ENCODE data around the gene LAMA2. TPM values are rescaled to one million over a fixed set of nuclear protein-coding genes. Genes with fewer than 3 reads are reported as not detected.
A peak's percentile ranks its signal among the peaks of the same experiment; 100 is the strongest.

The LAMA2 gene
- total and polyA plus RNA-seq, 2 experiments from 2014 or later: 0.91 to 6.4 TPM

DNA sequence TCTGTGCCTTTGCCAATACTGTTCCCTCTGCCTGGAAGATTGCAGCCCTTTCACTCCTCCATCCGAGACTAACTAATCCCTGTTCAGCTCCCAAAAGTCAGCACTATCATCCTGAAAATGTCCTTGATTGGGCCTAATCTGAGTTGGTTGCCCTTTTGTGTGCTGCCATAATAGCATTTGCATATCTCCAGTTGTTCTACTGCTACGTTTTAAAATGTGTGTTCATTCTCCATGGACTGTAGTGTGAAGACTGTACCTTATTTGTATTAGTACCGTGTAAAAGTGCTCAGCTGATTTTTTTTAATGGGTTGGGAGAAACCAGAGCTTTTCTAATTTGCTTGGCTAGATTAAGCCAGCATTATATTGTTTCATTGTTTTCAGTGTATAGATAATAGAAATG is 401.3 kb downstream of the LAMA2 start:
- H3K4me1 Mint-ChIP-seq: peaks cover 17% of the 10 kb centered on the region
- Histone ChIP-seq H3F3A (replicated peaks; ENCODE audit: low read depth) (no peaks in the 10 kb centered on the region), H3K79me2 (replicated peaks; ENCODE audit: insufficient read depth) (no peaks in the 10 kb centered on the region), H3K36me3 (ENCODE audit: insufficient read depth) (no peaks in the 10 kb centered on the region), H3K27me3 (ENCODE audit: insufficient read depth) (no peaks in the 10 kb centered on the region), H4K20me1 (replicated peaks; ENCODE audit: insufficient read depth) (no peaks in the 10 kb centered on the region), H3K9me2 (ENCODE audit: insufficient read depth) (no peaks in the 10 kb centered on the region; the same call in 1 of the 2 replicates), H3K27ac (ENCODE audit: low read depth) (no peak overlapping the region), H2AFZ (peak overlapping the region; percentile 44; the same call in 1 of the 2 replicates), H3K4me1 (ENCODE audit: insufficient read depth) (peaks cover 23% of the 10 kb centered on the region), H3K4me2 (peak overlapping the region; percentile 52), H3K4me3 (no peak overlapping the region)
- peak overlapping the region; percentile 32; the same call in 1 of the 2 replicates for H3K27ac Mint-ChIP-seq
- TF ChIP-seq EZH2 (IDR thresholded peaks at IDR 0.05; ENCODE audit: low read depth, unreplicated experiment) (no peak), POLR2AphosphoS5 (IDR thresholded peaks at IDR 0.05; ENCODE audit: low read depth) (no peak), EZH2phosphoT487 (IDR thresholded peaks at IDR 0.05; ENCODE audit: unreplicated experiment) (no peak), NANOG (IDR thresholded peaks at IDR 0.05; ENCODE audit: borderline replicate concordance) (no peak), CREB1 (CRISPR knock-in tag; IDR thresholded peaks at IDR 0.05; ENCODE audit: low read depth) (no peak), JUNB (IDR thresholded peaks at IDR 0.05; ENCODE audit: unreplicated experiment) (no peak), ZNF331 (CRISPR knock-in tag; IDR thresholded peaks at IDR 0.05; ENCODE audit: low read depth) (no peak), ZNF114 (CRISPR knock-in tag; IDR thresholded peaks at IDR 0.05) (no peak), STAT1 (IDR thresholded peaks at IDR 0.05; ENCODE audit: unreplicated experiment) (no peak)
- TF ChIP-seq, protein P1, sequence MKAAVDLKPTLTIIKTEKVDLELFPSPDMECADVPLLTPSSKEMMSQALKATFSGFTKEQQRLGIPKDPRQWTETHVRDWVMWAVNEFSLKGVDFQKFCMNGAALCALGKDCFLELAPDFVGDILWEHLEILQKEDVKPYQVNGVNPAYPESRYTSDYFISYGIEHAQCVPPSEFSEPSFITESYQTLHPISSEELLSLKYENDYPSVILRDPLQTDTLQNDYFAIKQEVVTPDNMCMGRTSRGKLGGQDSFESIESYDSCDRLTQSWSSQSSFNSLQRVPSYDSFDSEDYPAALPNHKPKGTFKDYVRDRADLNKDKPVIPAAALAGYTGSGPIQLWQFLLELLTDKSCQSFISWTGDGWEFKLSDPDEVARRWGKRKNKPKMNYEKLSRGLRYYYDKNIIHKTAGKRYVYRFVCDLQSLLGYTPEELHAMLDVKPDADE (IDR thresholded peaks at IDR 0.05): no peak
- TF ChIP-seq, protein P2, sequence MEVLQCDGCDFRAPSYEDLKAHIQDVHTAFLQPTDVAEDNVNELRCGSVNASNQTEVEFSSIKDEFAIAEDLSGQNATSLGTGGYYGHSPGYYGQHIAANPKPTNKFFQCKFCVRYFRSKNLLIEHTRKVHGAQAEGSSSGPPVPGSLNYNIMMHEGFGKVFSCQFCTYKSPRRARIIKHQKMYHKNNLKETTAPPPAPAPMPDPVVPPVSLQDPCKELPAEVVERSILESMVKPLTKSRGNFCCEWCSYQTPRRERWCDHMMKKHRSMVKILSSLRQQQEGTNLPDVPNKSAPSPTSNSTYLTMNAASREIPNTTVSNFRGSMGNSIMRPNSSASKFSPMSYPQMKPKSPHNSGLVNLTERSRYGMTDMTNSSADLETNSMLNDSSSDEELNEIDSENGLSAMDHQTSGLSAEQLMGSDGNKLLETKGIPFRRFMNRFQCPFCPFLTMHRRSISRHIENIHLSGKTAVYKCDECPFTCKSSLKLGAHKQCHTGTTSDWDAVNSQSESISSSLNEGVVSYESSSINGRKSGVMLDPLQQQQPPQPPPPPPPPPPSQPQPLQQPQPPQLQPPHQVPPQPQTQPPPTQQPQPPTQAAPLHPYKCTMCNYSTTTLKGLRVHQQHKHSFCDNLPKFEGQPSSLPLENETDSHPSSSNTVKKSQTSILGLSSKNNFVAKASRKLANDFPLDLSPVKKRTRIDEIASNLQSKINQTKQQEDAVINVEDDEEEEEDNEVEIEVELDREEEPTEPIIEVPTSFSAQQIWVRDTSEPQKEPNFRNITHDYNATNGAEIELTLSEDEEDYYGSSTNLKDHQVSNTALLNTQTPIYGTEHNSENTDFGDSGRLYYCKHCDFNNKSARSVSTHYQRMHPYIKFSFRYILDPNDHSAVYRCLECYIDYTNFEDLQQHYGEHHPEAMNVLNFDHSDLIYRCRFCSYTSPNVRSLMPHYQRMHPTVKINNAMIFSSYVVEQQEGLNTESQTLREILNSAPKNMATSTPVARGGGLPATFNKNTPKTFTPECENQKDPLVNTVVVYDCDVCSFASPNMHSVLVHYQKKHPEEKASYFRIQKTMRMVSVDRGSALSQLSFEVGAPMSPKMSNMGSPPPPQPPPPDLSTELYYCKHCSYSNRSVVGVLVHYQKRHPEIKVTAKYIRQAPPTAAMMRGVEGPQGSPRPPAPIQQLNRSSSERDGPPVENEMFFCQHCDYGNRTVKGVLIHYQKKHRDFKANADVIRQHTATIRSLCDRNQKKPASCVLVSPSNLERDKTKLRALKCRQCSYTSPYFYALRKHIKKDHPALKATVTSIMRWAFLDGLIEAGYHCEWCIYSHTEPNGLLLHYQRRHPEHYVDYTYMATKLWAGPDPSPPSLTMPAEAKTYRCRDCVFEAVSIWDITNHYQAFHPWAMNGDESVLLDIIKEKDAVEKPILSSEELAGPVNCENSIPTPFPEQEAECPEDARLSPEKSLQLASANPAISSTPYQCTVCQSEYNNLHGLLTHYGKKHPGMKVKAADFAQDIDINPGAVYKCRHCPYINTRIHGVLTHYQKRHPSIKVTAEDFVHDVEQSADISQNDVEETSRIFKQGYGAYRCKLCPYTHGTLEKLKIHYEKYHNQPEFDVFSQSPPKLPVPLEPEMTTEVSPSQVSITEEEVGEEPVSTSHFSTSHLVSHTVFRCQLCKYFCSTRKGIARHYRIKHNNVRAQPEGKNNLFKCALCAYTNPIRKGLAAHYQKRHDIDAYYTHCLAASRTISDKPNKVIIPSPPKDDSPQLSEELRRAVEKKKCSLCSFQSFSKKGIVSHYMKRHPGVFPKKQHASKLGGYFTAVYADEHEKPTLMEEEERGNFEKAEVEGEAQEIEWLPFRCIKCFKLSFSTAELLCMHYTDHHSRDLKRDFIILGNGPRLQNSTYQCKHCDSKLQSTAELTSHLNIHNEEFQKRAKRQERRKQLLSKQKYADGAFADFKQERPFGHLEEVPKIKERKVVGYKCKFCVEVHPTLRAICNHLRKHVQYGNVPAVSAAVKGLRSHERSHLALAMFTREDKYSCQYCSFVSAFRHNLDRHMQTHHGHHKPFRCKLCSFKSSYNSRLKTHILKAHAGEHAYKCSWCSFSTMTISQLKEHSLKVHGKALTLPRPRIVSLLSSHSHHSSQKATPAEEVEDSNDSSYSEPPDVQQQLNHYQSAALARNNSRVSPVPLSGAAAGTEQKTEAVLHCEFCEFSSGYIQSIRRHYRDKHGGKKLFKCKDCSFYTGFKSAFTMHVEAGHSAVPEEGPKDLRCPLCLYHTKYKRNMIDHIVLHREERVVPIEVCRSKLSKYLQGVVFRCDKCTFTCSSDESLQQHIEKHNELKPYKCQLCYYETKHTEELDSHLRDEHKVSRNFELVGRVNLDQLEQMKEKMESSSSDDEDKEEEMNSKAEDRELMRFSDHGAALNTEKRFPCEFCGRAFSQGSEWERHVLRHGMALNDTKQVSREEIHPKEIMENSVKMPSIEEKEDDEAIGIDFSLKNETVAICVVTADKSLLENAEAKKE (CRISPR knock-in tag; IDR thresholded peaks at IDR 0.05): no peak
- TF ChIP-seq, protein P3, sequence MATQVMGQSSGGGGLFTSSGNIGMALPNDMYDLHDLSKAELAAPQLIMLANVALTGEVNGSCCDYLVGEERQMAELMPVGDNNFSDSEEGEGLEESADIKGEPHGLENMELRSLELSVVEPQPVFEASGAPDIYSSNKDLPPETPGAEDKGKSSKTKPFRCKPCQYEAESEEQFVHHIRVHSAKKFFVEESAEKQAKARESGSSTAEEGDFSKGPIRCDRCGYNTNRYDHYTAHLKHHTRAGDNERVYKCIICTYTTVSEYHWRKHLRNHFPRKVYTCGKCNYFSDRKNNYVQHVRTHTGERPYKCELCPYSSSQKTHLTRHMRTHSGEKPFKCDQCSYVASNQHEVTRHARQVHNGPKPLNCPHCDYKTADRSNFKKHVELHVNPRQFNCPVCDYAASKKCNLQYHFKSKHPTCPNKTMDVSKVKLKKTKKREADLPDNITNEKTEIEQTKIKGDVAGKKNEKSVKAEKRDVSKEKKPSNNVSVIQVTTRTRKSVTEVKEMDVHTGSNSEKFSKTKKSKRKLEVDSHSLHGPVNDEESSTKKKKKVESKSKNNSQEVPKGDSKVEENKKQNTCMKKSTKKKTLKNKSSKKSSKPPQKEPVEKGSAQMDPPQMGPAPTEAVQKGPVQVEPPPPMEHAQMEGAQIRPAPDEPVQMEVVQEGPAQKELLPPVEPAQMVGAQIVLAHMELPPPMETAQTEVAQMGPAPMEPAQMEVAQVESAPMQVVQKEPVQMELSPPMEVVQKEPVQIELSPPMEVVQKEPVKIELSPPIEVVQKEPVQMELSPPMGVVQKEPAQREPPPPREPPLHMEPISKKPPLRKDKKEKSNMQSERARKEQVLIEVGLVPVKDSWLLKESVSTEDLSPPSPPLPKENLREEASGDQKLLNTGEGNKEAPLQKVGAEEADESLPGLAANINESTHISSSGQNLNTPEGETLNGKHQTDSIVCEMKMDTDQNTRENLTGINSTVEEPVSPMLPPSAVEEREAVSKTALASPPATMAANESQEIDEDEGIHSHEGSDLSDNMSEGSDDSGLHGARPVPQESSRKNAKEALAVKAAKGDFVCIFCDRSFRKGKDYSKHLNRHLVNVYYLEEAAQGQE (IDR thresholded peaks at IDR 0.05; ENCODE audit: unreplicated experiment): no peak
- TF ChIP-seq, protein P4, sequence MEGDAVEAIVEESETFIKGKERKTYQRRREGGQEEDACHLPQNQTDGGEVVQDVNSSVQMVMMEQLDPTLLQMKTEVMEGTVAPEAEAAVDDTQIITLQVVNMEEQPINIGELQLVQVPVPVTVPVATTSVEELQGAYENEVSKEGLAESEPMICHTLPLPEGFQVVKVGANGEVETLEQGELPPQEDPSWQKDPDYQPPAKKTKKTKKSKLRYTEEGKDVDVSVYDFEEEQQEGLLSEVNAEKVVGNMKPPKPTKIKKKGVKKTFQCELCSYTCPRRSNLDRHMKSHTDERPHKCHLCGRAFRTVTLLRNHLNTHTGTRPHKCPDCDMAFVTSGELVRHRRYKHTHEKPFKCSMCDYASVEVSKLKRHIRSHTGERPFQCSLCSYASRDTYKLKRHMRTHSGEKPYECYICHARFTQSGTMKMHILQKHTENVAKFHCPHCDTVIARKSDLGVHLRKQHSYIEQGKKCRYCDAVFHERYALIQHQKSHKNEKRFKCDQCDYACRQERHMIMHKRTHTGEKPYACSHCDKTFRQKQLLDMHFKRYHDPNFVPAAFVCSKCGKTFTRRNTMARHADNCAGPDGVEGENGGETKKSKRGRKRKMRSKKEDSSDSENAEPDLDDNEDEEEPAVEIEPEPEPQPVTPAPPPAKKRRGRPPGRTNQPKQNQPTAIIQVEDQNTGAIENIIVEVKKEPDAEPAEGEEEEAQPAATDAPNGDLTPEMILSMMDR (conservative IDR thresholded peaks at IDR 0.05; ENCODE audit: low read depth in 2 of 2): no peak
- DNase-seq (ENCODE audit: low spot score) (no peak), ATAC-seq (no peak)
- H3K36me3 Mint-ChIP-seq (ENCODE audit: low read depth): no peaks in the 10 kb centered on the region
- H3K27me3 Mint-ChIP-seq (ENCODE audit: insufficient read depth, low read depth, poor library complexity): peaks cover 2% of the 10 kb centered on the region
- H3K9me3 Mint-ChIP-seq: no peaks in the 10 kb centered on the region
- no peak overlapping the region for H3K4me3 Mint-ChIP-seq
